H1 (cell line): ENCODE results near the gene OPRD1. TPM values are rescaled to one million over a fixed set of nuclear protein-coding genes. Genes with fewer than 3 reads are reported as not detected.

Experiments
- EP300 ChIP-seq, 2 experiments: IDR thresholded peaks; 1 replicate in 1 of 2; 2 replicates in 1 of 2; pipeline ENCODE4 v1.6.1; 2011 to 2012; ENCODE audit warnings: low read depth in 2 of 2, low read length in 2 of 2, mild to moderate bottlenecking in 2 of 2, borderline replicate concordance in 1 of 2, inconsistent platforms in 1 of 2, moderate library complexity in 1 of 2
- HDAC6 ChIP-seq: IDR thresholded peaks from one replicate; pipeline ENCODE4 v1.7.1; 2012; ENCODE audit warnings: low read depth, mild to moderate bottlenecking, inconsistent platforms, low read length, moderate library complexity
- KDM4A ChIP-seq: IDR thresholded peaks from one replicate; pipeline ENCODE4 v1.7.1; 2012; ENCODE audit warnings: low read depth, mild to moderate bottlenecking, moderate library complexity, low read length, inconsistent platforms; ENCODE audit not compliant: severe bottlenecking
- PHF8 ChIP-seq: fragments of 200-600 bp; sonication (generic); conservative IDR thresholded peaks from 2 replicates; pipeline ENCODE4 v1.7.1; 2012; ENCODE audit warnings: low read depth, mild to moderate bottlenecking, inconsistent platforms, low read length, moderate library complexity
- SP1 ChIP-seq: IDR thresholded peaks from 2 replicates; pipeline ENCODE4 v1.6.1; 2011; ENCODE audit warnings: low read depth, low read length
- TCF12 ChIP-seq: IDR thresholded peaks from 2 replicates; pipeline ENCODE4 v1.6.1; 2011; ENCODE audit warnings: low read depth, mild to moderate bottlenecking, low read length
- USF2 ChIP-seq: IDR thresholded peaks from 2 replicates; pipeline ENCODE4 v1.6.1; 2011; ENCODE audit warnings: low read length, improper control_type of control experiment
- polyA plus RNA-seq, 7 experiments: library from polyadenylated mRNA; depleted of rRNA in 3 of 7; stranded (reverse) in 5 of 7; unstranded in 2 of 7; fragments of >200 nt in 5 of 7; fragments of 200-250 nt in 2 of 7; gene quantifications; 1 replicate in 5 of 7; 2 replicates in 1 of 7; 4 replicates in 1 of 7; pipeline versions ENCODE4 v1.2.1 to v1.2.3, GENCODE V29; 2011 to 2013; ENCODE audit warnings: missing spikeins in 2 of 7, mixed read lengths in 2 of 7
- total RNA-seq: library from RNA; stranded (reverse); fragmentation: NEBNext Ultra II Directional; extraction: Animal tissue kit (Norgen Biotek cat#: 25700); gene quantifications from 2 replicates; pipeline ENCODE4 v1.2.1, GENCODE V29; 2021

The OPRD1 gene
- total and polyA plus RNA-seq, 2 of the 8 experiments (the other 6 are each of a cell fraction or from before 2014, with no cell fraction given), result 2.6 to 3.7 TPM

GRCh38 chr1:28833381-28833780 lies 21.4 kb downstream of the OPRD1 start (continued):
- no peak for TF ChIP-seq EP300 (IDR thresholded peaks at IDR 0.05; ENCODE audit: borderline replicate concordance in 1 of 2, low read depth in 2 of 2, low read length in 2 of 2)
- no peak for TF ChIP-seq SP1
- no peak for TF ChIP-seq KDM4A
- no peak for TF ChIP-seq HDAC6
- no peak for TF ChIP-seq TCF12
- TF ChIP-seq USF2, result no peak
- no peak for TF ChIP-seq PHF8
